CD4-positive, alpha-beta T cell treated with Interferon gamma for 1 hour (primary cell): Measurements from ENCODE around the gene C6orf89.
"Not testable (repeated sequence)": the region's sequence is repeated elsewhere in the genome, so short reads cannot be mapped to it uniquely, and the experiment has no call there.

Source experiments
- DNase-seq: peaks from one replicate; pipeline ENCODE4 v3.0.0-alpha.2; 2020

C6orf89 gene

GRCh38 chr6:36888654-36889481, 3.1 kb downstream of the C6orf89 start:
- no peak for DNase-seq

- DNase-seq: no peak
Observed at GRCh38 chr6:36890112-36890663, 4.4 kb downstream of the C6orf89 start.

GRCh38 chr6:36891153-36891552, 5.4 kb downstream of the C6orf89 start:
- DNase-seq: not testable (repeated sequence)

- no peak for DNase-seq
Observed at GRCh38 chr6:36893976-36894932, 8.5 kb downstream of the C6orf89 start.

- no peak for DNase-seq
Observed at GRCh38 chr6:36897609-36898008, 11.9 kb downstream of the C6orf89 start.

GRCh38 chr6:36904114-36904513, 18.4 kb downstream of the C6orf89 start:
- DNase-seq: no peak

- no peak for DNase-seq
Observed at GRCh38 chr6:36904851-36905393, 19.2 kb downstream of the C6orf89 start.

- no peak for DNase-seq
Observed at GRCh38 chr6:36906539-36907325, 21.0 kb downstream of the C6orf89 start.

- DNase-seq: no peak
Observed at GRCh38 chr6:36907781-36908180, 22.0 kb downstream of the C6orf89 start.

- no peak for DNase-seq
Observed at GRCh38 chr6:36908747-36909146, 23.0 kb downstream of the C6orf89 start.

- peak; percentile 12 for DNase-seq
Observed at GRCh38 chr6:36912030-36912454, 26.3 kb downstream of the C6orf89 start.

- peak; percentile 21 for DNase-seq
Observed at GRCh38 chr6:36912586-36912985, 26.8 kb downstream of the C6orf89 start.

GRCh38 chr6:36913082-36913481, 27.3 kb downstream of the C6orf89 start:
- DNase-seq: no peak

- DNase-seq: no peak
Observed at GRCh38 chr6:36914227-36914794, 28.6 kb downstream of the C6orf89 start.

GRCh38 chr6:36915599-36915998, 29.8 kb downstream of the C6orf89 start:
- DNase-seq: no peak

GRCh38 chr6:36916126-36916525, 30.4 kb downstream of the C6orf89 start:
- no peak for DNase-seq

GRCh38 chr6:36917541-36918193, 31.9 kb downstream of the C6orf89 start:
- DNase-seq: no peak

- DNase-seq: no peak
Observed at GRCh38 chr6:36920049-36920448, 34.3 kb downstream of the C6orf89 start.

- no peak for DNase-seq
Observed at GRCh38 chr6:36920546-36920945, 34.8 kb downstream of the C6orf89 start.

GRCh38 chr6:36924131-36924530, 38.4 kb downstream of the C6orf89 start:
- no peak for DNase-seq

GRCh38 chr6:36924778-36925374, 39.1 kb downstream of the C6orf89 start:
- DNase-seq: no peak
